GM15510 (cell line): Measurements from ENCODE around the gene CD44.

Experiments
- POLR2A ChIP-seq: IDR thresholded peaks from 3 replicates; pipeline ENCODE4 v1.6.1; 2011; ENCODE audit warnings: borderline replicate concordance; ENCODE audit not compliant: insufficient read length; ENCODE audit errors: extremely low read depth

The CD44 gene

DNA sequence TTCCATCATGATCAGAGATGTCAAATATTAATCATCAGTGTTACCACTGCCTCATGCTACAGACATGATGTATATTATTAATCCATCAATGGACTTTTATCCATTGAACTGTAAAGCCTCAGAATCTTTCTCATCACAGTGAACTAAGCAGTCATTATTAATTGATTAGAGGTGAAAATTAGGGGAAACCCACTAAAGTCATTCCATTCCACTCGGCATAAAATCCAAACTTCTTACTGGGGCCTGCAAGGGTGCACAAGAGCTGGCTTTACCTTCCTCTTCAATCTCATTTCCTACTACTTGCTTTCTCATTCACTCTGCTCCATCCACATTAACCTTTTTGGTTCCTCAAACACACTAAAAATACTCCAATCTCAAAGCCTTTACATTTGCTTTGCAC, 7.9 kb upstream of the CD44 start:
- TF ChIP-seq POLR2A: no peak

GRCh38 chr11:35131886-35132285, 7.1 kb upstream of the CD44 start:
- no peak for TF ChIP-seq POLR2A

DNA sequence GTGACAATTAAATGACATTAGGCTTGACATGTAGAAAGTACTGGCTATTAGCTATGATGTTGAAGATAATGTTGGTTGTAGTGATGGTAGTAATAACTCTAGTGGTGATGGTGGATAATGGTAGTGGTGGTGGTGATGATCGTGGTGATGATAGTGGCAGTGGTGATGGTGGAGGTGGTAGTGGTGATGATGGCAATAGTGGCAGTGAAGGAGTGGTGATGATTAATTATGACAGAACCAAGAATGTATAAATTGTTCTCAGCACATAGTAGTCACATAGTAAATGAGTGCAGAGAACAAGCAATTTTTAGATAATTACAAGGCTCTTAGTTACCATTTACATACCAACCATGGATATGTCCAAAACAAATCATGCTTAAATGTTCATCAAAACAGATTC, 5.3 kb upstream of the CD44 start:
- no peak for TF ChIP-seq POLR2A

GRCh38 chr11:35134403-35135148, 4.4 kb upstream of the CD44 start:
- TF ChIP-seq POLR2A: no peak

- no peak for TF ChIP-seq POLR2A
Measured at GRCh38 chr11:35135222-35135621, 3.7 kb upstream of the CD44 start.

GRCh38 chr11:35136311-35136710, 2.7 kb upstream of the CD44 start:
- no peak for TF ChIP-seq POLR2A

- TF ChIP-seq POLR2A: no peak
Measured at GRCh38 chr11:35138058-35138457, 913 bp upstream of the CD44 start.

- no peak for TF ChIP-seq POLR2A
Measured at GRCh38 chr11:35138606-35138942, 397 bp upstream of the CD44 start.

- no peak for TF ChIP-seq POLR2A
Measured at GRCh38 chr11:35139722-35140282, 831 bp downstream of the CD44 start.

GRCh38 chr11:35141071-35141470, 2.1 kb downstream of the CD44 start:
- TF ChIP-seq POLR2A: no peak

GRCh38 chr11:35141571-35141971, 2.6 kb downstream of the CD44 start:
- no peak for TF ChIP-seq POLR2A

DNA sequence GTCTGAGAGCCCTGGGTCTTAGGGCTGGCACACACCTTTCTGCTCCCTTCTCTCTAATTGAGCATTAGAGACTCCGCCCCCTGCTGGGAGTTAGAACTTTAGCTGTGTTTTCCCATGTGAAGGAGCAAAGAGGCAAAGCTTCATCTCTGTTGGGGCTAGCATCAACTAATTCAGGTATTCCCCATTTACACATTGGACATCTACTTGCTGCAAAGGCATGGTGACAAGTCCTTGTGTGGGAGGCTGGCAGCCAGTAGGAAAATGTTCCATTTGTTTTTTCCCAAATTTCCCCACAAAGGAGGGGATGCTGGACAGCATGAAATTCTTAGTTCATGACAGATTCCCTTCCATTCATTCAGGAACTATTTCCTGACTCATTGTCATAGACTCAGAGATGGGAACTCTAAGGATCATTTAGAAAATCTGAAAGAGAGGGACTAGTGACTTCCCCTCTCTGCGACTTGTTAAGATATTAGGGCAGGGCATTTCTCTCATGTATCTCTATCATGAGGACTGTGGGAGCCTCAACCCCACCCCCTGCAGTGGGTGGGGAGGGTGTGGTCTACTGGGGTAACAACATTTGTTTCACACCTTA, 3.6 kb downstream of the CD44 start:
- no peak for TF ChIP-seq POLR2A

DNA sequence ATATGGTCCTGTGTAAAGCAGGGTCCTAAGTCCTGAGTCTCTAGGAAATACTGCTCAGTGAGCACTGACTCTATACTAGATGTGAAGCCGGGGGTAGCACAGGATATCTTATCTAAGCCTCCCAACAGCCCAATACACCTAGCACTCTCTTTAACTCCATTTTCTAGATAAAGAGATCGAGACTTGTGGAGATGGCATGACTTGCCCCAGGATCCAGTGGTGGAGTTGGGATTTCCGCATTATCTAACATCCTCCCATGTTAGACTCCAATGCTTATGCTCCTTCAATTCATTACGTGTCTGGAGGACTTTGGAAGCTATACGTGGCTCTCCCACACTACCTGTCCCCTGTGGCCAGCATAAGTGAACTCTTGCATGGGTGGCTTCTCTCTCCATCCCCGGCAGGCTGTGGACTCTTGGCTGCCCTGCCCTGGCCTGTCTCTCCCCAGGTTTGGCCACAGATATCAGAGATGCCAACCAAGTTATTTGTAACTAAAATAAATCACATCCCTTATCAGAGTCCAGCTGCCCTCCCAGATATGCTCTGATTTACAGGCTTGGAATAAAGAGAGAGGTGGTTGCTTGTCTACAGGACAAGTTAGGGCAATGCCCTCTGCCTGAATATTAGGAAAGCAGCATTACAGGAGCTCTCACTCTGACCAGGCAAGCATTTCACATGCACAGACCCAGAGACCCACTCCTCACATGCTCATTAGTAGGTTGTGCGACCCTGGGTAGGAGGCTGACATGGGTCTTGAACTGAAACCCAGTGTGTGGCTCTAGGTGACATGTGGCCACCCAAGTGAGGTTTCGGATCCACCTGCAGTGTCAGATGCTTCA, 4.5 kb downstream of the CD44 start:
- TF ChIP-seq POLR2A: no peak

DNA sequence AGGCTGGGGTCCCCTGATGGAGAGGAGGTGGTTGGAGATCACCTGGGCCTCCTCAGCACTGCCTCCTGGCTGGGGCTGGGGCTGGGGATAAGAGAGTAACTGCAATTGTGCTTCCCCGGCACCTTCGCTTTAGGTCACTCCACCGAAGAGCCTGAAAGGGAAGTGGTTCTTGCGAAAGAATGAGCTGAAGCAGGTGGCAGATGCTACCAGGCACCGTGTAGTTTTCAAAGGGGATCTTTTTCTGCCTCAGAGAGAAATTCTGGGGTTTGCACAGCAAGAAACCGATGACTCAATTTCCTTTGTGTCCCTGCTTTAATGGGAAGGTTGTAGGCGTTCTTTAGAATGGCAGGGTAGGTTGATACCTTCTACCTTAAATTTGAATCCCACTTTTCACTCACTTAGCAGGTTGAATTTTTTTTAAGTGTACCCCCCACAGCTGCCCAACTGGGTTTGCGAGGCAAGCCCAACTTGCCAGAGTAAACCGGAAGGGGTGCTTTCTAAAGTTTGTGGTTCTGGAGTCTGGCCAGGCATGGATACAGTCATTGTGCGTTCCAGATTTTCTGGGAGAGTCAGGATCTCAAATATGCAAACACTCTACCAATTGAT, 5.3 kb downstream of the CD44 start:
- TF ChIP-seq POLR2A: peak; percentile 32

DNA sequence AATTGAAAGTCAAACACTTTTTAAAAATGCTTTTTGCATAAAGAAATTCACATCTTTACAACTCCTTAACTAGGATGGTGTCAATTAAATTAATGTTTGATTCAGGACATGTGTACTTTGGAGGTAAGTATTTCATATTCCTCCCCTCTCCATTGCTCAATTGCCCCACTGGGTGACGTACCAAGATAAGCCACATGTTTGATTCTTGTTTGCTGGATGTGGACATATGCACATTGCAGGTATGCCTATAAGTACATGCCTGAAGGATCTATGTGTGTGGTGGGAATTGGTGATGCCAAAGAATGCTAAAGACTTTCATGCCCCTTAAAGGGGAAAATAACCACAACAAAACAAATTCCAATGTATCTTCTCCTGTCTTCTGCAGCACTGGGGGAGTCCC, 5.8 kb downstream of the CD44 start:
- no peak for TF ChIP-seq POLR2A
